ENCODE measurements around the gene SENP2. TPM values are rescaled to one million over a fixed set of nuclear protein-coding genes. Genes with fewer than 3 reads are reported as not detected.

The SENP2 gene
- total RNA-seq, 1 experiment from 2014 or later = 36.1 TPM

GRCh38 chr3:185595526-185595925 is 9.4 kb downstream of the SENP2 start:
- intact Hi-C loops (cut with micrococcal nuclease) = no loop called here
- Histone ChIP-seq H3K4me3 (replicated peaks in 1 of 2; ENCODE audit: low read depth in 1 of 2, low read length in 2 of 2) (no peak overlapping the region), H3K9me2 (ENCODE audit: insufficient read depth) (no peaks in the 10 kb centered on the region), H2AFZ (ENCODE audit: low read depth, low read length, poor library complexity, severe bottlenecking) (no peak overlapping the region), H3K27me3 (ENCODE audit: insufficient read depth, low read length) (no peaks in the 10 kb centered on the region), H3K9me3 (ENCODE audit: control insufficient read depth in 1 of 2, insufficient read depth in 1 of 2, low read depth in 1 of 2, low read length in 2 of 2) (no peaks in the 10 kb centered on the region), H3K79me2 (ENCODE audit: insufficient read depth, low read length) (no peaks in the 10 kb centered on the region), H4K20me1 (ENCODE audit: insufficient read depth) (no peaks in the 10 kb centered on the region), H3K4me1 (ENCODE audit: control insufficient read depth in 1 of 2, insufficient read depth in 2 of 2, low read length in 2 of 2) (no peaks in the 10 kb centered on the region), H3K9ac (ENCODE audit: low read length) (no peak overlapping the region), H3K27ac (ENCODE audit: low read depth, low read length) (no peak overlapping the region), H3K36me3 (ENCODE audit: control insufficient read depth in 1 of 2, insufficient read depth in 2 of 2, low read length in 2 of 2) (peaks cover 0 to 5% of the 10 kb centered on the region in 2 experiments; a peak in 1 of 4 replicates), H3K4me2 (ENCODE audit: low read length) (no peak overlapping the region)
- CTCF ChIA-PET = no interaction called here
- ATAC-seq (no peak), DNase-seq (ENCODE audit: low read depth, low spot score) (no peak)
- RAD21 ChIA-PET (ENCODE audit: low non-redundant PET in 1 of 2, low total read pairs in 2 of 2, uncharacterized antibody in 2 of 2, unreplicated experiment in 2 of 2) = no interaction called here
- no TSS peak for BruUV-seq (replicated peaks)
- POLR2A ChIA-PET = interaction anchor here (2.1 kb wide), 1 partner anchor 10 kb away, joined by 9 read pairs; the partner anchor contains the start of gene SENP2
- TF ChIP-seq ELF1 (IDR thresholded peaks at IDR 0.05; ENCODE audit: borderline replicate concordance, low read depth) (no peak), ZFX (IDR thresholded peaks at IDR 0.05) (no peak), TCF7L2 (IDR thresholded peaks at IDR 0.05; ENCODE audit: borderline replicate concordance, extremely low read depth, insufficient read depth, insufficient read length) (no peak), POLR2A (IDR thresholded peaks at IDR 0.05; ENCODE audit: borderline replicate concordance, extremely low read depth, insufficient read depth, insufficient read length) (no peak), EGR1 (IDR thresholded peaks at IDR 0.05; ENCODE audit: low read depth) (no peak), EZH2phosphoT487 (IDR thresholded peaks at IDR 0.05; ENCODE audit: borderline replicate concordance) (no peak), FOSL1 (IDR thresholded peaks at IDR 0.05; ENCODE audit: low read depth) (no peak), REST (IDR thresholded peaks at IDR 0.05; ENCODE audit: low read depth) (no peak), POLR2AphosphoS5 (IDR thresholded peaks at IDR 0.05; ENCODE audit: low read depth, low read length) (no peak), EZH2 (IDR thresholded peaks at IDR 0.05) (no peak), YY1 (IDR thresholded peaks at IDR 0.05; ENCODE audit: extremely low read depth, insufficient replicate concordance, low read depth, low read length) (no peak), ZNF274 (IDR thresholded peaks at IDR 0.05; ENCODE audit: low read depth, low read length) (no peak), CBX3 (IDR thresholded peaks at IDR 0.05; ENCODE audit: low read depth) (no peak)
- TF ChIP-seq, protein P1, sequence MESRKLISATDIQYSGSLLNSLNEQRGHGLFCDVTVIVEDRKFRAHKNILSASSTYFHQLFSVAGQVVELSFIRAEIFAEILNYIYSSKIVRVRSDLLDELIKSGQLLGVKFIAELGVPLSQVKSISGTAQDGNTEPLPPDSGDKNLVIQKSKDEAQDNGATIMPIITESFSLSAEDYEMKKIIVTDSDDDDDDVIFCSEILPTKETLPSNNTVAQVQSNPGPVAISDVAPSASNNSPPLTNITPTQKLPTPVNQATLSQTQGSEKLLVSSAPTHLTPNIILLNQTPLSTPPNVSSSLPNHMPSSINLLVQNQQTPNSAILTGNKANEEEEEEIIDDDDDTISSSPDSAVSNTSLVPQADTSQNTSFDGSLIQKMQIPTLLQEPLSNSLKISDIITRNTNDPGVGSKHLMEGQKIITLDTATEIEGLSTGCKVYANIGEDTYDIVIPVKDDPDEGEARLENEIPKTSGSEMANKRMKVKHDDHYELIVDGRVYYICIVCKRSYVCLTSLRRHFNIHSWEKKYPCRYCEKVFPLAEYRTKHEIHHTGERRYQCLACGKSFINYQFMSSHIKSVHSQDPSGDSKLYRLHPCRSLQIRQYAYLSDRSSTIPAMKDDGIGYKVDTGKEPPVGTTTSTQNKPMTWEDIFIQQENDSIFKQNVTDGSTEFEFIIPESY (IDR thresholded peaks at IDR 0.05; ENCODE audit: extremely low read depth, insufficient replicate concordance, low read length) = no peak
